ENCODE measurements around the gene POMP. TPM values are rescaled to one million over a fixed set of nuclear protein-coding genes. Genes with fewer than 3 reads are reported as not detected.

The POMP gene
- total and polyA plus RNA-seq, 2 donors, result 108 to 109 TPM

DNA sequence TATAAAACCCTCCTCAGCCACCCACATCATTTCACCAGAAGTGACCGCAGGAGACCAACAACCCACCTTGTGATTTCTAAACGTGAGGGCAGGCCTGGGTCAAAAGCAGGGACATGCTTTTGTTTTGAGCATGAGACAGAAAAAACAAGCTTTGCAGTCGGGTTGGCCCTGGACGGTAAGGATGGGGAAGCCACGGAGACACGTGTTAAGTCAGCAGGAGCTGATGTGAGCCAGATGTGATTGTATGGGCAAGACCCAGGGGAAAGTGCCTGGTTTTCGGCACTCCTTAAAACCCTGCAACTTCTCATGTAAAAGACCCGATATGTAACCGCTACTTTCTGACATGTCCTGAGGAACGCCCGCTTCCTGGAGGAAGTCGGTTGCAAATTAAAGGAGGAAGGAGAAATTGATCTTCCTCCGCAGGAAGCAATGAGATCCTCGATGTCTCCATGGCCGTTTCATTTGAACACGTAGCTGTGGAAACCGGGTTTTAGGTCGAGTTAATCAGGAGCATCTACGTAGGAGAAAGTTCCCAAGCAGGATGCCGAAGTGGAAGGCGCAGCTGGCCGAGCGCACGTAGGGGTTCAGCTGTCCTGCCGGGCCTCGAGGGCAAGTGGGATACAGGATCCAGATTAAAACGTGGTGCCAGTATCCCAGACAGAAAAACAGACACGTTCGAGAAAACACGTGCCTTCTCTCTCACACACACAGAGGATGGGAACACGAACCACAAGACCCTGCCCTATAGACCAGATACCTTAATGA lies 40.5 kb upstream of the POMP start:
- H3K36me3 ChIP-seq (ENCODE audit: control insufficient read depth in 2 of 2, insufficient read depth in 2 of 2, low read length in 1 of 2), result no peaks in the 10 kb centered on the region
- H3K4me1 ChIP-seq (ENCODE audit: control insufficient read depth in 2 of 2, insufficient read depth in 2 of 2, low read length in 2 of 2), result no peaks in the 10 kb centered on the region
- no peak overlapping the region for H3K4me3 ChIP-seq (ENCODE audit: low read length in 2 of 2)
- 88% methylated on average over 31 of the region's 31 CpGs for WGBS
- no peaks in the 10 kb centered on the region for H3K27me3 ChIP-seq (ENCODE audit: control insufficient read depth in 2 of 2, insufficient read depth in 1 of 2, low read length in 1 of 2)
- DNase-seq (ENCODE audit: low read depth in 6 of 9, low spot score in 9 of 9), result no peak
- no peak overlapping the region for H3K27ac ChIP-seq (ENCODE audit: low read depth in 1 of 2, low read length in 1 of 2)
- H3K9me3 ChIP-seq (ENCODE audit: control insufficient read depth in 2 of 2, insufficient read depth in 1 of 2, low read length in 1 of 2), result no peaks in the 10 kb centered on the region

DNA sequence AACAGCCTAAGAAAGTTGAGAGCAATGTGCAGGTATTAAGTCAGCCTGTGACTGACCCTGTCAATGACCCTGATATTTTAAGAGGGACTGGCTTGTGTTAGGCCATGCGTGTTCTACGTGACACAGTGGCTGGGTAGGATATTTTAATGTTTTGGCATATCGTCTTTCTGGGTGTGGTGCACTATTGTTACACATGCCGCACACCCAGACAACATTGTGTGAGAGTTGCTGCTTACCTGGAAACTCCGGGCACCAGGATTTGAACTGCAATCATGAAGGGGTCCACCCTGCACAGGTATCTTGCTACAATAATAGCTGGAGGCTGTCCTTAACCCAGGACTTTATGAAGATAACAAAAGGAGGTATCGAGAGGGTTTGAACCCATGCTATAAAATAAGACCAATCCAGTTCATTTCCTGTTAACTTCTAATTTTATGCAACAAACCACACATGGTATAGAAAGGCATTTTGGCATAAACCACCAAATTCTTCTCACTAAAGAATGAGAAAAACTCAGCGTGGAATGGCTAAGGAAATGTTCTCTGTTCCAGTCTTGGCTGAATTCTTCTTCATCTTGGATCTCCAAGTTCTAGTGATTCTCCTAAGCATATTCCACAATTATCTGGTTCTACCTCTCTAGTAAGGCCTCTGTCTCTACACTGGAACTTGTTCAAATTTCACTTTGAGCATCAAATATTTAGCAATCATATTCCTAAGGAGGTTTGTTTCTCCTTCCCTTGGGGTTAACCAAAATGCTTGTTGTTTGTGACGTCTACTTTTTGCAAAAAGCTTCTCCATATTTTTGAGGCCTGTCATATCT lies 38.7 kb upstream of the POMP start:
- Histone ChIP-seq H3K36me3 (ENCODE audit: control insufficient read depth in 2 of 2, insufficient read depth in 2 of 2, low read length in 1 of 2) (no peaks in the 10 kb centered on the region), H3K4me1 (ENCODE audit: control insufficient read depth in 2 of 2, insufficient read depth in 2 of 2, low read length in 2 of 2) (peaks cover 0 to 4% of the 10 kb centered on the region in 2 donors), H3K27ac (ENCODE audit: low read depth in 1 of 2, low read length in 1 of 2) (no peak overlapping the region), H3K4me3 (ENCODE audit: low read length in 2 of 2) (no peak overlapping the region), H3K9me3 (ENCODE audit: control insufficient read depth in 2 of 2, insufficient read depth in 1 of 2, low read length in 1 of 2) (no peaks in the 10 kb centered on the region), H3K27me3 (ENCODE audit: control insufficient read depth in 2 of 2, insufficient read depth in 1 of 2, low read length in 1 of 2) (no peaks in the 10 kb centered on the region)
- DNase-seq (ENCODE audit: low read depth in 6 of 9, low spot score in 9 of 9), result no peak
- WGBS, result 87% methylated on average over 8 of the region's 8 CpGs

DNA sequence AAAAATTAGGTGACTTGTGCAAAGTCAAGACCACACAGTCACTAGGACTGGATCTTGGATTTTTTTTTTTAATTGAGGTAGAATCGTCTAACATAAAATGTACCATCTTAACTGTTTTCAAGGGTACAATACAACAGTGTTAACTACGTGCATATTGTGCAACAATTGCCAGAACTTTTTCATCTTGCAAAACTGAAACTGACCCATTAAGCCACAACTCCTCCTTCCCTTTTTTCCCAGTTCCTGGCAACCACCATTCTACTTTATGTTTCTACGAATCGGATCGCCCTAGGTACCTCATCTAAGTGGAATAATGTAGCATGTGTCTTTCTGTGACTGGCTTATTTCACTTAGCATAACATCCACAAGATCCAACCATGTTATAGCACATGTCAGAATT lies 37.5 kb upstream of the POMP start:
- H3K4me1 ChIP-seq (ENCODE audit: control insufficient read depth in 2 of 2, insufficient read depth in 2 of 2, low read length in 2 of 2), result peaks cover 0 to 4% of the 10 kb centered on the region in 2 donors
- no peaks in the 10 kb centered on the region for H3K36me3 ChIP-seq (ENCODE audit: control insufficient read depth in 2 of 2, insufficient read depth in 2 of 2, low read length in 1 of 2)
- no peaks in the 10 kb centered on the region for H3K27me3 ChIP-seq (ENCODE audit: control insufficient read depth in 2 of 2, insufficient read depth in 1 of 2, low read length in 1 of 2)
- WGBS, result 94% methylated on average over 5 of the region's 5 CpGs
- DNase-seq (ENCODE audit: low read depth in 6 of 9, low spot score in 9 of 9), result no peak
- H3K27ac ChIP-seq (ENCODE audit: low read depth in 1 of 2, low read length in 1 of 2), result no peak overlapping the region
- H3K4me3 ChIP-seq (ENCODE audit: low read length in 2 of 2), result no peak overlapping the region
- H3K9me3 ChIP-seq (ENCODE audit: control insufficient read depth in 2 of 2, insufficient read depth in 1 of 2, low read length in 1 of 2), result no peaks in the 10 kb centered on the region

DNA sequence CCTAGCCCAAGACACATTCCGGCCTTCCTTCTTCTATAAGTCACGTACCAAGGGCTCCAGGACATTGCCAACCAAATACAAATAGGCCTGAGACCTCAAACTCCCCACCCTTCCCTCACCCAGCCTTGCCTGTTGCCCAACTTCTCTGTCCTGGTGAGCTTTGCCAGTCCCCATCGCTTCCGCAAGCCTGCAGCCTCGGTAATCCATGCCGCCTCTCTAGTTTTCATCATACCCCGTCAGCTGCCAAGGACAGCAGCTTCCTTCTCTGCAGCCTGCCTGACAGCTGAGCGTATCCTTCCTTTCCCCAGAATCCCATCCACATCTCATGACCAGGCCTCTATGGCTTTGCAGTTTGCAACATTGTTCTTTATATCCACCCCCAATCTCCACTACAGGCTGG lies 36.6 kb upstream of the POMP start:
- no peak overlapping the region for H3K4me3 ChIP-seq (ENCODE audit: low read length in 2 of 2)
- H3K36me3 ChIP-seq (ENCODE audit: control insufficient read depth in 2 of 2, insufficient read depth in 2 of 2, low read length in 1 of 2), result no peaks in the 10 kb centered on the region
- WGBS, result 94% methylated on average over 8 of the region's 8 CpGs
- H3K9me3 ChIP-seq (ENCODE audit: control insufficient read depth in 2 of 2, insufficient read depth in 1 of 2, low read length in 1 of 2), result no peaks in the 10 kb centered on the region
- H3K4me1 ChIP-seq (ENCODE audit: control insufficient read depth in 2 of 2, insufficient read depth in 2 of 2, low read length in 2 of 2), result peaks cover 0 to 4% of the 10 kb centered on the region in 2 donors
- H3K27me3 ChIP-seq (ENCODE audit: control insufficient read depth in 2 of 2, insufficient read depth in 1 of 2, low read length in 1 of 2), result no peaks in the 10 kb centered on the region
- no peak overlapping the region for H3K27ac ChIP-seq (ENCODE audit: low read depth in 1 of 2, low read length in 1 of 2)
- no peak for DNase-seq (ENCODE audit: low read depth in 6 of 9, low spot score in 9 of 9)

DNA sequence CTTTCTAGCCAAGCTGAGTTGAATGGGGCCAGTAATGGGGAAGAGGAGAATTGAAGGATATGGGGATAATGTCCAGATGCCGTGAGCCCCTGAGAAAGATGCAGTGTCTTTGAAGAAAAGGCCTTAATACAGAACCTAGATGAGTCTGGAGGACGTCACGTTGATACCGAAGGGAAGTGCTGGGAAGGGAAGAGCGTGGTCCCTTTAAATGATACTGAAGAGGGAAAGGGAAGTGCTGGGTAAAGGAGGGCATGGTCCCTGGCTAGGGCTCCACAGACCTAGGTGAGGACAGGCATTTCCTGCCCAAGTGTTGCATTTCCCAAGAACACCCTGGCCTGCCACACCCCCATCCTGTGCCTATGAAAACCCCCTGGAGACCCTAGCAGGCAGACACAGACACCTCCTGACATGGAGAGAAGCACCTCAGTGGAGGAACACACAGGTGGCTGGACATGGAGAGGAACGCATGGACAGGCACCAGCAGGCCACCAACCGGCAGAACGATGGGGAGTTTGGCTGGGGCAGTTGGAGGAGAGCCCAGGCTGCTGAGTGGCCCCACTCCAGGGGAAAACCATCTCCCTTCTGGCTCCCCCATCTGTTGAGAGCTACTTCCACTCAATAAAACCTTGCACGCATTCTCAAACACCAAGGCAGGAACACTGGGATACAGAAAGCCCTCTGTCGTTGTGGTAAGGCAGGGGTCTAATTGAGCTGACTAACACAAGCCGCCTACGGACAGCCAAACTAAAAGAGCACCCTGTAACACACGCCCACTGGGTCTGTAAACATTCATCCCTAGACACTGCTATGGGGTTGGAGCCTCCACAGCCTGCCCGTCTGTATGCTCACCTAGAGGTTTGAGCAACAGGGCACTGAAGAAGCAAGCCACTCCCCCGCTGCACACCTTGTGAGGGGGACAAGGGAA lies 34.9 kb upstream of the POMP start:
- H3K27me3 ChIP-seq (ENCODE audit: control insufficient read depth in 2 of 2, insufficient read depth in 1 of 2, low read length in 1 of 2), result no peaks in the 10 kb centered on the region
- H3K9me3 ChIP-seq (ENCODE audit: control insufficient read depth in 2 of 2, insufficient read depth in 1 of 2, low read length in 1 of 2), result no peaks in the 10 kb centered on the region
- no peak overlapping the region for H3K4me3 ChIP-seq (ENCODE audit: low read length in 2 of 2)
- peaks cover 0 to 4% of the 10 kb centered on the region in 2 donors for H3K4me1 ChIP-seq (ENCODE audit: control insufficient read depth in 2 of 2, insufficient read depth in 2 of 2, low read length in 2 of 2)
- no peaks in the 10 kb centered on the region for H3K36me3 ChIP-seq (ENCODE audit: control insufficient read depth in 2 of 2, insufficient read depth in 2 of 2, low read length in 1 of 2)
- no peak for DNase-seq (ENCODE audit: low read depth in 6 of 9, low spot score in 9 of 9)
- 74% methylated on average over 15 of the region's 15 CpGs for WGBS
- H3K27ac ChIP-seq (ENCODE audit: low read depth in 1 of 2, low read length in 1 of 2), result no peak overlapping the region

DNA sequence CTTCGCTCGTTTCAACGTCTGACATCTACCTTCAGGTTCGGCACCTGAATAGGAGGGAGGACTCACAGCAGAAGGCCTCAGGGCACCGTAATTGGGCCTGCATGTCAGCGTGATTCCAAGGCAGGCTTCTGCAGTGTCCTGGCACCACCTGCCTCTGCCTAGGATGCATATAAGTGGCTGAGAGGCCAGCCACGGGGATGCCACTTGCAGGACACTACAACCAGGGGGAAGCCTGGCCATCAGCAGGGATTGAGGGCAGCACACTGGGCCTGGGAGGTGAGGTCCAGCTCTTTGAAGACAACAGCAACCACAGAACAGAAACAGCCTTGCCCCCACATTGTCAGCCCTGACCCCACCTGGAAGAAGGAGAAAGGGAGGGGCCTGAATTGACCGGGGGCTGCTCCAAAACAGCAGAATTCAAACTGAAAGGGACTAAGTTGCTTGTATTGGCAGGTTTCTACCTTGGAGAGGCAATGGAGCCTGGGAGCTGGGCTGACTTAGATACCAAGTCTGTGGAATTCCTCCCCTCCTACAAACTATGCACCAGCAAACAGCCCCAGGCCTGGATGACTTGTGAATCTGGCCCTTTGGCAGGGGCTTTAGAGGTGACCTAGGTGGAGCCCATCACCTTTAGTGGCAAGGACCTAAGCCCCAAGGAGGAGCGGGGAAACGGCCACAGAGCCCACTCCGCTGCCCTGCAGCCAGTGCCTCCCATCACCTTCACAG lies 34.1 kb upstream of the POMP start:
- no peaks in the 10 kb centered on the region for H3K9me3 ChIP-seq (ENCODE audit: control insufficient read depth in 2 of 2, insufficient read depth in 1 of 2, low read length in 1 of 2)
- H3K27ac ChIP-seq (ENCODE audit: low read depth in 1 of 2, low read length in 1 of 2), result no peak overlapping the region
- peaks cover 0 to 4% of the 10 kb centered on the region in 2 donors for H3K4me1 ChIP-seq (ENCODE audit: control insufficient read depth in 2 of 2, insufficient read depth in 2 of 2, low read length in 2 of 2)
- no peak overlapping the region for H3K4me3 ChIP-seq (ENCODE audit: low read length in 2 of 2)
- H3K36me3 ChIP-seq (ENCODE audit: control insufficient read depth in 2 of 2, insufficient read depth in 2 of 2, low read length in 1 of 2), result no peaks in the 10 kb centered on the region
- DNase-seq (ENCODE audit: low read depth in 6 of 9, low spot score in 9 of 9), result no peak
- H3K27me3 ChIP-seq (ENCODE audit: control insufficient read depth in 2 of 2, insufficient read depth in 1 of 2, low read length in 1 of 2), result no peaks in the 10 kb centered on the region
- WGBS, result 88% methylated on average over 11 of the region's 11 CpGs

DNA sequence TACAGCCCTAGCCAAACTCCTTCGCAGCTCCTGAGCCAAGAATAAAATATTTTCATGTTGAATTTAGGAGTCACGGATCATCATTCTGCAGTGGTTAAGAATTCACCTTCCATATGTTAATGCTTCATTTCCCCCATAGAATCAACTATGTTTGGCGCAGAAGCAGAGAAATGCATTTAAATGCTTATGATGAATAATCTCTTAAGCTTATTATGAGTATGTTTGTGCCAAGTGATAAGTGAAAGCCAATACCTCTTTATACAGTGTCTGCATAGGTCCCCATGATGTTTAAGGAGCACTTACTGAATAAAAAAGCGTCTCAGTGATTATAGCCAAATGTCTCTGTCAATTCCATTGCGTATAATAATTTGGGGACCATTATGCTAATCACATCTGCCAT lies 32.7 kb upstream of the POMP start:
- no peak overlapping the region for H3K4me3 ChIP-seq (ENCODE audit: low read length in 2 of 2)
- DNase-seq (ENCODE audit: low read depth in 6 of 9, low spot score in 9 of 9), result no peak

DNA sequence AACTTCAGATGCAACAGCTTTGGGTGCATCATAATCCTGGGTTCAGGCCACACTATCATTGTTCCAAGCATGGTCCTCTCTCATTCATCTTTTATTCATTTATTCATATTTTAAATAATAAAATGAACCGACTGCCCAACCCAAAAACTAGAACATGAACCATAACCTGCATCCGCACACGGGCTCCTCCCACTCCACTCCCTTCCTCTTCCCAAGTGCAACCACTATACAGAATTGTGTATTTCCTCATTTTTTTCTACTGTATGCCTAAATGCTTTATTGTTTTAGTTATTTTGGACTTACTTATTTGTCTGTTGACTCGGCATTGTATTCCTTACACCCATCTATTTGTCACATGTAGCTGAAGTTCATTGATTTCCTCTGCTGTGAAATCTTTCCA lies 30.7 kb upstream of the POMP start:
- Histone ChIP-seq H3K4me1 (ENCODE audit: control insufficient read depth in 2 of 2, insufficient read depth in 2 of 2, low read length in 2 of 2) (peaks cover 0 to 4% of the 10 kb centered on the region in 2 donors), H3K27me3 (ENCODE audit: control insufficient read depth in 2 of 2, insufficient read depth in 1 of 2, low read length in 1 of 2) (no peaks in the 10 kb centered on the region), H3K27ac (ENCODE audit: low read depth in 1 of 2, low read length in 1 of 2) (no peak overlapping the region), H3K9me3 (ENCODE audit: control insufficient read depth in 2 of 2, insufficient read depth in 1 of 2, low read length in 1 of 2) (no peaks in the 10 kb centered on the region), H3K36me3 (ENCODE audit: control insufficient read depth in 2 of 2, insufficient read depth in 2 of 2, low read length in 1 of 2) (no peaks in the 10 kb centered on the region), H3K4me3 (ENCODE audit: low read length in 2 of 2) (no peak overlapping the region)
- 64% methylated on average over 4 of the region's 4 CpGs for WGBS
- DNase-seq (ENCODE audit: low read depth in 6 of 9, low spot score in 9 of 9), result no peak

More for the DNA sequence above, 32.7 kb upstream of the POMP start:
- peaks cover 0 to 4% of the 10 kb centered on the region in 2 donors for H3K4me1 ChIP-seq (ENCODE audit: control insufficient read depth in 2 of 2, insufficient read depth in 2 of 2, low read length in 2 of 2)
- H3K9me3 ChIP-seq (ENCODE audit: control insufficient read depth in 2 of 2, insufficient read depth in 1 of 2, low read length in 1 of 2), result no peaks in the 10 kb centered on the region
- no peak overlapping the region for H3K27ac ChIP-seq (ENCODE audit: low read depth in 1 of 2, low read length in 1 of 2)
- 95% methylated on average over 5 of the region's 5 CpGs for WGBS
- no peaks in the 10 kb centered on the region for H3K27me3 ChIP-seq (ENCODE audit: control insufficient read depth in 2 of 2, insufficient read depth in 1 of 2, low read length in 1 of 2)
- no peaks in the 10 kb centered on the region for H3K36me3 ChIP-seq (ENCODE audit: control insufficient read depth in 2 of 2, insufficient read depth in 2 of 2, low read length in 1 of 2)

Measured in thymus (tissue), 11 donors.